ENCODE results near the gene PKNOX2.

GRCh38 chr11:125228993-125229392 lies 64.4 kb downstream of the PKNOX2 start:
- TF ChIP-seq POLR2A (IDR thresholded peaks at IDR 0.05; ENCODE audit: low read length) (no peak), GATA1 (IDR thresholded peaks at IDR 0.05; ENCODE audit: low read depth, low read length) (no peak)
